Keratinocyte (primary cell): ENCODE data around the gene EXOC4.

Experiments used
- CTCF ChIP-seq, 3 experiments: IDR thresholded peaks in 1 of 3; conservative IDR thresholded peaks in 1 of 3; optimal IDR thresholded peaks in 1 of 3; 2 replicates in 2 of 3; 3 replicates in 1 of 3; pipeline versions ENCODE3 to v1.5.1; 2011; ENCODE audit warnings: low read length in 3 of 3, mild to moderate bottlenecking in 3 of 3, moderate library complexity in 2 of 3, control low read depth in 1 of 3, inconsistent platforms in 1 of 3; ENCODE audit not compliant: insufficient read depth in 2 of 3; ENCODE audit errors: extremely low read depth in 1 of 3
- EZH2 ChIP-seq: IDR thresholded peaks from one replicate; pipeline ENCODE4 v1.6.1; 2012; ENCODE audit warnings: inconsistent platforms, mild to moderate bottlenecking, low read length, moderate library complexity

GRCh38 chr7:133718131-133718530 is 465.3 kb downstream of the EXOC4 start:
- TF ChIP-seq CTCF (optimal IDR thresholded peaks at IDR 0.05 in 1 of 3, IDR thresholded peaks at IDR 0.05 in 1 of 3, conservative IDR thresholded peaks at IDR 0.05 in 1 of 3; ENCODE audit: extremely low read depth in 1 of 3, insufficient read depth in 2 of 3, low read length in 3 of 3) = no peak
- TF ChIP-seq EZH2 = no peak
